NCI-H2029 treated with DMSO at 0.1 percent for 48 hours (cell line): ENCODE data around the gene TRAPPC3L.
"Not testable (repeated sequence)": the region's sequence is repeated elsewhere in the genome, so short reads cannot be mapped to it uniquely, and the experiment has no call there.

ENCODE experiments used
- DNase-seq: peaks from one replicate; lab custom pipeline; 2025; lab: John Stamatoyannopoulos, UW

The TRAPPC3L gene

GRCh38 chr6:116513224-116513875 is 32.1 kb downstream of the TRAPPC3L start:
- peak; percentile 93 for DNase-seq

- DNase-seq, result no peak
These were observed 32.8 kb downstream of the TRAPPC3L start for GRCh38 chr6:116512734-116513133.

DNA sequence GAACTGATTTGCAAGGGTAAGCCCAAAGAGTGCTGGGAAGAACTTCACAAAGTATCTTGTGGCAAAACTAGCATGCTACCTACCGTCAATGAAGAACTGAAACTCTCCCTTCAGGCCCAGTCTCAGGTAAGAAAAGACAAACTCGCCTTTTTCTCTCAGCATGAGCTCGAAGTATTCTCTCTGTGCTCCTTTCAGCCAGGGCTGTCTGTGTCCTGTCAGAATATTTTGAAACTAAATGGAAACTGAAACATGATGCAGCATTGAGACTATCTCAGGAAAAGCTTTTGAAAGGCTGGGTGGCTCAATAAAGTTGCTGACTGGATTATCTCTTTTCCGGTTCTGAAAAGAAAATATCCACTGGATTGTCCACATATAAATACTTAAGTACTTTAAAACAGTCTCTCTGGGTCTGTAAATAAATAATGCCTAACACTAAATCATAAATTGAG is 33.3 kb downstream of the TRAPPC3L start:
- DNase-seq, result no peak

DNA sequence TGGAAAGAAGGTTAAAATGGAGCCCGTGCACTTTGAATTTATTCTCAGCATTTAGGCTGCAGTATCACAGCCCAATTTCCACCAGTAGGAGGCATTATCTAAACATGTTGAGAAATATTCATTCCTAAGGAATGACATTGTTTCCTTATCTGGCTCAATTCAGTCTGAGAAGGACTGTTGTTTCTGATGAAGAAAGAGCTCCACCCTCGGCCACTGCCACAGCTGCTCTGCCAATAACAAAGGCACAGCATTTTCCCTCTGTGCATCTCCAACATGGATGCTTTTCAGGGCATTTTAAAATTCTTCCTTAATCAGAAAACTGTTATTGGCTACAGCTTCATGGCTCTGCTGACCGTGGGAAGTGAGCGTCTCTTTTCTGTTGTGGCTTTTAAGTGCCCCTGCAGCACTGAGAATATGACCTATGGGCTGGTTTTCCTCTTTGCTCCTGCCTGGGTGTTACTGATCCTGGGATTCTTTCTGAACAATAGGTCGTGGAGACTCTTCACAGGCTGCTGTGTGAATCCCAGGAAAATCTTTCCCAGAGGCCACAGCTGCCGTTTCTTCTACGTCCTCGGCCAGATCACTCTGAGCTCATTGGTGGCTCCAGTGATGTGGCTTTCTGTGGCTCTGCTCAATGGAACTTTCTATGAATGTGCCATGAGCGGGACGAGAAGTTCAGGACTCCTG is 33.9 kb downstream of the TRAPPC3L start, which contains the start of gene CALHM5:
Gene CALHM5, plus strand, starts transcription at position 216 of the 687 bp plus-strand sequence. Its CDS starts 58 bp downstream, at position 274.
- DNase-seq, result peak; percentile 80

- DNase-seq, result no peak
These were observed 37.0 kb downstream of the TRAPPC3L start for GRCh38 chr6:116508527-116508926.

DNA sequence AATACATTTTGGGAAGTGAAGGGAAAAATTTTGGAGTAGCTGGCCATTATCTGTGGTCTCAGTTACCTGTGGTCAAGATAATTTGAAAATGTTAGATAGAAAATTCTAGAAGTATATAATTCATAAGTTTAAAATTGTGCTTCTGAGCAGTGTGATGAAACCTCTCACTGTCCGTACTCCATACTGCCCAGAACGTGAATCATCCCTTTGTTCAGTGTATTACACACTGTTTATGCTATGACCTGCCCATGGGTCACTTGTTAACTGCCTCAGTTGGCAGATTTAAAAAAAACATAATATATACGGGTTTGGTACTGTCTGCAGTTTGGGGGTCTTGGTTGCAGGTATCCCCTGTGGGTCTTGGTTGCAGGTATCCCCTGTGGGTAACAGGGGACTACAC is 38.2 kb downstream of the TRAPPC3L start:
- no peak for DNase-seq

- DNase-seq, result no peak
These were observed 44.5 kb downstream of the TRAPPC3L start for GRCh38 chr6:116500969-116501433.

GRCh38 chr6:116497113-116497676 is 48.3 kb downstream of the TRAPPC3L start:
- no peak for DNase-seq

- not testable (repeated sequence) for DNase-seq
These were observed 50.3 kb downstream of the TRAPPC3L start for GRCh38 chr6:116495161-116495560.

- no peak for DNase-seq
These were observed 53.0 kb downstream of the TRAPPC3L start for GRCh38 chr6:116492331-116493067.

DNA sequence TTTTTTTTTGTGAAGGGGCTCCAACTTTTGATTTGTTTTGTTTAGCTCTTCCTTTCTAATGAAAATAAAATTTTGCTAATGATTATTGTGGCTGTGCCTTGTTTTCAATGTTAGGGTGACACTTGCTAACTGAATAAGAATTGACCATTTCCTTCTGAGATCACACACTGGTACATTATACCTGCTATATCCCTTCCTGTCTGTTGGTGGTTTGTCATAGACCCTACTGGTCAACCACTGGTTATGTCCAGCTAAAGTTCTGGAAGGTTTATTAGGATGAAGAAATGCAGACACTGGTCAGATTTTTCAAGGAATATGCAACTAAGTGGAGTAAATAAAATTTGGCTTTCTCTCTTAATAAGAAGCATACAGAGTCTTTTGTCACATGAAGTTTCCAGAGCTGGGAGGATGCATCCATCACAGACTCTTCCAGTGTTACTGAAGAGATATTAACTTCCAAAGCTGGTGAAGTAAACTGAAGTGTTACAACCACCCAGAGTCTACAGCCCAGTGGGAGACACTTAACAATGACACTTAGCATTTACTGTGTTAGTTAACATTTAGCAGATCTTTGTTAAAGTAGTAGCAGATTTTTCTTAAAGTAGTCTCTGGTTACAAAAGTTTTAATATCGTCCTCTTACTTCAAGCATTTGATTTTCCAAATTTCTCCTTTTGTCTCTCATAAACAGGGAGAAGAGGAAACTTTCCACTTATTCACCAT is 53.7 kb downstream of the TRAPPC3L start:
- no peak for DNase-seq

GRCh38 chr6:116485559-116486184 is 59.8 kb downstream of the TRAPPC3L start:
- no peak for DNase-seq

- peak; percentile 92 for DNase-seq
These were observed 61.9 kb downstream of the TRAPPC3L start for GRCh38 chr6:116483616-116484015.

DNA sequence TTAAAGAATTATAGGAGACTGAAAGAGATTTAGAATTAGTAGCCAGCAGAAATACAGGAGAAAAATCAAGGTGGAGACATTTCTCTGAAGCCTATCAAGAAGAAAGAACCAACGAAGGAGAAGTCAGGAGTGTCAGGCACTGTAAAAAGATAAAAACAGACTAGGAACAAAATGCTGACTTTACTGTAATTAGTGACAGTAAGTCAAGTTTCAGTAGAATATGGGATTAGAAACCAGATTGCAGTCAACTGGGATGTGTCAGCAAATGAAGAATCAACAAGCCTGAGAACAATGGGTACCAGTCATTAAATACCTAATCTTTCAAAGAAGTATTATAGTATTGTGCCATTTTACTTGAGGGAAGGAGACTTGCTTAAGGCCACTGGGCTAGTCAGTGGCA is 62.7 kb downstream of the TRAPPC3L start:
- no peak for DNase-seq

DNA sequence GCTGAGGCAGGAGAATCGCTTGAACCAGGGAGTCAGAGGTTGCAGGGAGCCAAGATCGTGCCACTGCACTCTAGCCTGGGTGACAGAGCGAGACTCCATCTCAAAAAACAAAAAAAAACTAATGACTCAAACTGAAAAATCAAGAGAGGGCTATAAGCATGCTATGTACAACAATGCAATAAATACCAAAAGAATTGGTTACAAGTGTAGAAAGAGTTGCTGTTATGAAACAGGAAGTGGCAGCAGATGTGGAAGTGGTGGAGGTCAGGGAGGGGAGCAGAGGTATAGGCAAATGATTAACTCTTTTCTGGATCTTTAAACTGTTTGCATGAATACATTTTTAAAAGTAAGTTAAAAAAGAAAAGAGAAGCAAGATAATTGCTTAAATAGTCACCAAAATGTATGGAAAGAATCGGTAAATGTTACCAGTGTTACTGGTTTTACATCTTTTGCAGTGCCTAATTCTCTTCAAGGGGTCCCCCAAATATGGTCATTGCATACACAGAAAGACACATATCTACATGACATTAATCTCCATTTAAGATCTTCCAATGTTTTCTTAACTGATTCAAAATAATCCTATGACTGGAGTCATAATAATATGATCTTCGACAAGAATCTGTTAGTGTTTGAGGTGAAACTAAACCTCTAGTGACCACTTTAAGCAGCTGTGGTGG is 69.3 kb downstream of the TRAPPC3L start:
- no peak for DNase-seq

DNA sequence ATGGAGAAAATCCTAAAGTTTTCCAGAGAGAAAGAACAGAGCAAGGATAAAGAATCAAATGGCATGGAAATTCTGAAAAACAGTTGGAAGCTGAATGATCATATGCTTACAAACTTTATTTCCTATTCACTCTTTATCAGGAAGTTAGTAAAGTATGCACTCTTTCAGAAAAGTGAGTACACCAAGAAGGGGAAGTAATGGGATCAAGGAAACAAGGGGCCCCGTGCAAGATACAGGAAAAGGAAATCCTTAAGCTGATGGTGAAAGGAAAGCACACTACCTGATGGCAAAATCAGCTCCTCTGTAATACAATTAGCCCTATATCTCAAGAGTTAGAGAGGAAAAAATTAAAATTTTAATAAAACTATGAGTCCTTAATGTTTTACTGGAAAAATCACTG is 70.3 kb downstream of the TRAPPC3L start:
- DNase-seq, result no peak

GRCh38 chr6:116472706-116473105 is 72.8 kb downstream of the TRAPPC3L start:
- DNase-seq, result no peak

- DNase-seq, result no peak
These were observed 74.0 kb downstream of the TRAPPC3L start for GRCh38 chr6:116471531-116471930.

DNA sequence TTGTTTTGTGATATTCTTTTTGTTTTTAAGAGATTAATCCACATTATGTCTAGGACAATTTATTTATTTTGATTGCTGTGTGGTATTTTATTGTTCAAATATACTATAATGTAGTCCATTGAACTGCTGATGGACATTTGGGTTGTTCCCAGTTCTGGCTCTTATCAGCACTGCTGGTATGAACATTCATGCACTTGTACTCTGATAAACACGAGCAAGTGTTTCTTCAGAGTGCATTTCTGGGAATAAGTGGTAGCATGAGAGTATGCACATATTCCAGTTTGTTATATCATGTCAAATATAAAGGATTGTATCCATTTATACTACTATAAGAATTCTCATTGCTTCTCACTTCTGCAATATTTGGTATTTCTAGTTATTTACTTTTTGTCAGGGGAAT is 77.2 kb downstream of the TRAPPC3L start:
- no peak for DNase-seq

GRCh38 chr6:116467514-116467913 is 78.0 kb downstream of the TRAPPC3L start:
- no peak for DNase-seq

DNA sequence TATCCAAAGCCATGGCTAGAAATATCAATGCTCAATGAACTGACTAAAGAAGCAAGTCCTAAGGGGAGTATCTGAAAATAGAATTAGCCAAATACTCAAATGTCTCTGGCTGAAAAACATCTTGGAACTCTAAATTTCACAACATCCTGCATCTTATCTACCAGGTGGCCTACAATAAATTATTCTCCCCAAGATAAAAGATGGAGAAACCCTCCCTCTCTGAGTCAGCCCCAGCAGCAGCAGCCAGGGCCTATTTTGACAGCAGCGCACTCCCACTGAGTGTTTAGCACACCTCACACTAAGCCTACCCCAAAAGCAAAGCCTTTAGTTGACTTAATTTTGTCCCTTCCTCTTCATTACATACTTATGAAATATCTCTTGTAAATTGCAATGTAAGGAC is 78.4 kb downstream of the TRAPPC3L start:
- no peak for DNase-seq
